ENCODE measurements around the gene LPCAT1. TPM values are rescaled to one million over a fixed set of nuclear protein-coding genes. Genes with fewer than 3 reads are reported as not detected.

The LPCAT1 gene
- total and polyA plus RNA-seq, 2 of the 13 experiments (the other 11 are each of a cell fraction or from before 2014, with no cell fraction given), result 29.8 to 90.6 TPM

DNA sequence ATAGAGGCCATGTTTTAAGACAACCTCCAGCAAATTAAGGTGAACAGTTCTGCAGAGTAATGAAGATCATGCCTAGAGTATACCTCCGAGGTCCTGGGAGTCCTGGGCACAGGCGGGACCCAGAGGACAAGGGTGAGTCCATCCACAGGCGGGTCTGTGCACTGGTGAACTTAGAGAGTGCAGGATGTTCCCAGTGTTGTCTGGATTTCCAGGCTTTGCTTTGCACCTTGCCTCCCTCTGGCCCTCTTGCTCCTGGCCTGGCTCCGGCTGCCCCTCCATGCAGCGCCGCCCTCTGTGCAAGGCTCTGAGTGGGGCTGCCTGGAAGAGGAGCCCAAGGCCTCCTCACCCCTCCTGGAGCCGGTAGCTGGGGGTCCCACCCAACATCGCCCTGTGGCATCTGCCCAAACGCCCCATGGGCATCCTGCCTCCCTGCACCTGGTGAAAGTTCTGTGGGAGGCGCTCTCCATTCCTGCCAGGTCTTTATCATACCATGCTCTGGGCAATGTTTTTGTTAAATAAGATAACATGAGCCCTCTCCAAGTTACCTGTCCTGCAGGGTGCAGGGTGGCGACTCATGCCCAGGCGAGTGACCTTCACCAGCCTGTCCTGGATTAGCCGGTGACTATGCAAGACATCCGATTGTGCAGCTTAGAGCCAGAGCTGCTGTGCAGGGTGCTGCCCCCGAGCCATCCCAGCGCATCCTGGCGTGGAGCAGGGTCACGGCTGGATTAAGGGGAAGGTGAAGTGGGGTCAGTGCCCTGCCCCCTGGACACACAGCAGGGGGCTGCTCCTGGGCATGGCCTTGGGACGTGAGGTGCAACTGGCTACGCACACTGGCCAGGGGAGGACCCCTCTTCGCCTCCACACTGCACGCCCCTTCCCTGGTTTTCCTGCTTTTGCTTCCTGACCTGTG is 41.3 kb upstream of the LPCAT1 start (continued):
- TF ChIP-seq ATF7-NPFF (CRISPR knock-in tag; IDR thresholded peaks at IDR 0.05; ENCODE audit: low read depth) (0 out of 2 replicates have a peak, but pooled peaks have one; percentile 37), MED1 (CRISPR knock-in tag; IDR thresholded peaks at IDR 0.05) (peak; percentile 81), GATA4 (IDR thresholded peaks at IDR 0.05; ENCODE audit: borderline replicate concordance, low read depth) (no peak), ZNF724P (CRISPR knock-in tag; IDR thresholded peaks at IDR 0.05; ENCODE audit: borderline replicate concordance) (peak; percentile 25; the same call in 1 of the 2 replicates), ZNF772 (CRISPR knock-in tag; IDR thresholded peaks at IDR 0.05) (no peak), AGO2 (optimal IDR thresholded peaks at IDR 0.05; ENCODE audit: low read depth, low read length) (peak; percentile 24), CENPT (CRISPR knock-in tag; IDR thresholded peaks at IDR 0.05; ENCODE audit: low read depth) (no peak), ZNF253 (CRISPR knock-in tag; IDR thresholded peaks at IDR 0.05; ENCODE audit: borderline replicate concordance) (no peak), ZNF781 (CRISPR knock-in tag; IDR thresholded peaks at IDR 0.05; ENCODE audit: borderline replicate concordance, not compliant biosample characterization) (no peak), ZFP36L1 (CRISPR knock-in tag; IDR thresholded peaks at IDR 0.05) (no peak), MIER2 (CRISPR knock-in tag; IDR thresholded peaks at IDR 0.05) (no peak), EZH2 (conservative IDR thresholded peaks at IDR 0.05; ENCODE audit: low read depth, low read length) (no peak)
- TF ChIP-seq, protein P1, sequence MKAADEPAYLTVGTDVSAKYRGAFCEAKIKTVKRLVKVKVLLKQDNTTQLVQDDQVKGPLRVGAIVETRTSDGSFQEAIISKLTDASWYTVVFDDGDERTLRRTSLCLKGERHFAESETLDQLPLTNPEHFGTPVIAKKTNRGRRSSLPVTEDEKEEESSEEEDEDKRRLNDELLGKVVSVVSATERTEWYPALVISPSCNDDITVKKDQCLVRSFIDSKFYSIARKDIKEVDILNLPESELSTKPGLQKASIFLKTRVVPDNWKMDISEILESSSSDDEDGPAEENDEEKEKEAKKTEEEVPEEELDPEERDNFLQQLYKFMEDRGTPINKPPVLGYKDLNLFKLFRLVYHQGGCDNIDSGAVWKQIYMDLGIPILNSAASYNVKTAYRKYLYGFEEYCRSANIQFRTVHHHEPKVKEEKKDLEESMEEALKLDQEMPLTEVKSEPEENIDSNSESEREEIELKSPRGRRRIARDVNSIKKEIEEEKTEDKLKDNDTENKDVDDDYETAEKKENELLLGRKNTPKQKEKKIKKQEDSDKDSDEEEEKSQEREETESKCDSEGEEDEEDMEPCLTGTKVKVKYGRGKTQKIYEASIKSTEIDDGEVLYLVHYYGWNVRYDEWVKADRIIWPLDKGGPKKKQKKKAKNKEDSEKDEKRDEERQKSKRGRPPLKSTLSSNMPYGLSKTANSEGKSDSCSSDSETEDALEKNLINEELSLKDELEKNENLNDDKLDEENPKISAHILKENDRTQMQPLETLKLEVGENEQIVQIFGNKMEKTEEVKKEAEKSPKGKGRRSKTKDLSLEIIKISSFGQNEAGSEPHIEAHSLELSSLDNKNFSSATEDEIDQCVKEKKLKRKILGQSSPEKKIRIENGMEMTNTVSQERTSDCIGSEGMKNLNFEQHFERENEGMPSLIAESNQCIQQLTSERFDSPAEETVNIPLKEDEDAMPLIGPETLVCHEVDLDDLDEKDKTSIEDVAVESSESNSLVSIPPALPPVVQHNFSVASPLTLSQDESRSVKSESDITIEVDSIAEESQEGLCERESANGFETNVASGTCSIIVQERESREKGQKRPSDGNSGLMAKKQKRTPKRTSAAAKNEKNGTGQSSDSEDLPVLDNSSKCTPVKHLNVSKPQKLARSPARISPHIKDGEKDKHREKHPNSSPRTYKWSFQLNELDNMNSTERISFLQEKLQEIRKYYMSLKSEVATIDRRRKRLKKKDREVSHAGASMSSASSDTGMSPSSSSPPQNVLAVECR (CRISPR knock-in tag; IDR thresholded peaks at IDR 0.05; ENCODE audit: borderline replicate concordance), result peak; percentile 19; the same call in 1 of the 2 replicates
- TF ChIP-seq, protein P2, sequence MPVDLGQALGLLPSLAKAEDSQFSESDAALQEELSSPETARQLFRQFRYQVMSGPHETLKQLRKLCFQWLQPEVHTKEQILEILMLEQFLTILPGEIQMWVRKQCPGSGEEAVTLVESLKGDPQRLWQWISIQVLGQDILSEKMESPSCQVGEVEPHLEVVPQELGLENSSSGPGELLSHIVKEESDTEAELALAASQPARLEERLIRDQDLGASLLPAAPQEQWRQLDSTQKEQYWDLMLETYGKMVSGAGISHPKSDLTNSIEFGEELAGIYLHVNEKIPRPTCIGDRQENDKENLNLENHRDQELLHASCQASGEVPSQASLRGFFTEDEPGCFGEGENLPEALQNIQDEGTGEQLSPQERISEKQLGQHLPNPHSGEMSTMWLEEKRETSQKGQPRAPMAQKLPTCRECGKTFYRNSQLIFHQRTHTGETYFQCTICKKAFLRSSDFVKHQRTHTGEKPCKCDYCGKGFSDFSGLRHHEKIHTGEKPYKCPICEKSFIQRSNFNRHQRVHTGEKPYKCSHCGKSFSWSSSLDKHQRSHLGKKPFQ (CRISPR knock-in tag; IDR thresholded peaks at IDR 0.05; ENCODE audit: insufficient replicate concordance), result peak; percentile 50
- TF ChIP-seq, protein P3, sequence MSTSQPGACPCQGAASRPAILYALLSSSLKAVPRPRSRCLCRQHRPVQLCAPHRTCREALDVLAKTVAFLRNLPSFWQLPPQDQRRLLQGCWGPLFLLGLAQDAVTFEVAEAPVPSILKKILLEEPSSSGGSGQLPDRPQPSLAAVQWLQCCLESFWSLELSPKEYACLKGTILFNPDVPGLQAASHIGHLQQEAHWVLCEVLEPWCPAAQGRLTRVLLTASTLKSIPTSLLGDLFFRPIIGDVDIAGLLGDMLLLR (CRISPR knock-in tag; IDR thresholded peaks at IDR 0.05), result peak; percentile 13; the same call in 1 of the 2 replicates
- TF ChIP-seq, protein P4, sequence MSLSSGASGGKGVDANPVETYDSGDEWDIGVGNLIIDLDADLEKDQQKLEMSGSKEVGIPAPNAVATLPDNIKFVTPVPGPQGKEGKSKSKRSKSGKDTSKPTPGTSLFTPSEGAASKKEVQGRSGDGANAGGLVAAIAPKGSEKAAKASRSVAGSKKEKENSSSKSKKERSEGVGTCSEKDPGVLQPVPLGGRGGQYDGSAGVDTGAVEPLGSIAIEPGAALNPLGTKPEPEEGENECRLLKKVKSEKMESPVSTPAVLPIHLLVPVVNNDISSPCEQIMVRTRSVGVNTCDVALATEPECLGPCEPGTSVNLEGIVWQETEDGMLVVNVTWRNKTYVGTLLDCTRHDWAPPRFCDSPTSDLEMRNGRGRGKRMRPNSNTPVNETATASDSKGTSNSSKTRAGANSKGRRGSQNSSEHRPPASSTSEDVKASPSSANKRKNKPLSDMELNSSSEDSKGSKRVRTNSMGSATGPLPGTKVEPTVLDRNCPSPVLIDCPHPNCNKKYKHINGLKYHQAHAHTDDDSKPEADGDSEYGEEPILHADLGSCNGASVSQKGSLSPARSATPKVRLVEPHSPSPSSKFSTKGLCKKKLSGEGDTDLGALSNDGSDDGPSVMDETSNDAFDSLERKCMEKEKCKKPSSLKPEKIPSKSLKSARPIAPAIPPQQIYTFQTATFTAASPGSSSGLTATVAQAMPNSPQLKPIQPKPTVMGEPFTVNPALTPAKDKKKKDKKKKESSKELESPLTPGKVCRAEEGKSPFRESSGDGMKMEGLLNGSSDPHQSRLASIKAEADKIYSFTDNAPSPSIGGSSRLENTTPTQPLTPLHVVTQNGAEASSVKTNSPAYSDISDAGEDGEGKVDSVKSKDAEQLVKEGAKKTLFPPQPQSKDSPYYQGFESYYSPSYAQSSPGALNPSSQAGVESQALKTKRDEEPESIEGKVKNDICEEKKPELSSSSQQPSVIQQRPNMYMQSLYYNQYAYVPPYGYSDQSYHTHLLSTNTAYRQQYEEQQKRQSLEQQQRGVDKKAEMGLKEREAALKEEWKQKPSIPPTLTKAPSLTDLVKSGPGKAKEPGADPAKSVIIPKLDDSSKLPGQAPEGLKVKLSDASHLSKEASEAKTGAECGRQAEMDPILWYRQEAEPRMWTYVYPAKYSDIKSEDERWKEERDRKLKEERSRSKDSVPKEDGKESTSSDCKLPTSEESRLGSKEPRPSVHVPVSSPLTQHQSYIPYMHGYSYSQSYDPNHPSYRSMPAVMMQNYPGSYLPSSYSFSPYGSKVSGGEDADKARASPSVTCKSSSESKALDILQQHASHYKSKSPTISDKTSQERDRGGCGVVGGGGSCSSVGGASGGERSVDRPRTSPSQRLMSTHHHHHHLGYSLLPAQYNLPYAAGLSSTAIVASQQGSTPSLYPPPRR (CRISPR knock-in tag; IDR thresholded peaks at IDR 0.05; ENCODE audit: borderline replicate concordance), result peak; percentile 7; the same call in 1 of the 2 replicates

Measured in HepG2 (cell line).